Measurements from ENCODE around the gene MAST4. TPM values are rescaled to one million over a fixed set of nuclear protein-coding genes. Genes with fewer than 3 reads are reported as not detected.

The MAST4 gene
- total and polyA plus RNA-seq, 8 donors, result 5.9 to 29.7 (median 10.0) TPM

GRCh38 chr5:66669086-66669861 is 73.1 kb downstream of the MAST4 start:
- H3K27ac ChIP-seq, result peak overlapping the region in 1 of 4 donors; percentile 45
- no peaks in the 10 kb centered on the region for H3K27me3 ChIP-seq
- TF ChIP-seq CTCF (IDR thresholded peaks at IDR 0.05), result no peak
- H3K9me3 ChIP-seq, result no peaks in the 10 kb centered on the region
- no peak for FAIRE-seq
- no peak overlapping the region for H3K4me3 ChIP-seq
- peaks cover 0 to 19% (median 13%) of the 10 kb centered on the region in 3 donors for H3K4me1 ChIP-seq
- intact Hi-C loops (cut with DNase I), result no loop called here
- 78 to 80% methylated on average over 5 of the region's 5 CpGs for WGBS, 2 donors
- DNase-seq, result peak in 1 of 6 donors; percentile 14
- peak; percentile 47 to 81 (median 74) for ATAC-seq
- H3K36me3 ChIP-seq, result no peaks in the 10 kb centered on the region

GRCh38 chr5:66669862-66670195 is 73.6 kb downstream of the MAST4 start:
- Histone ChIP-seq H3K4me1 (peaks cover 0 to 19% (median 13%) of the 10 kb centered on the region in 3 donors), H3K9me3 (no peaks in the 10 kb centered on the region), H3K4me3 (no peak overlapping the region), H3K36me3 (no peaks in the 10 kb centered on the region), H3K27me3 (no peaks in the 10 kb centered on the region), H3K27ac (peak overlapping the region in 1 of 4 donors; percentile 45)
- FAIRE-seq (no peak), DNase-seq (no peak), ATAC-seq (peak in 3 of 4 donors; percentile 39 to 76 (median 62))
- no peak for TF ChIP-seq CTCF (IDR thresholded peaks at IDR 0.05)
- intact Hi-C loops (cut with DNase I), result no loop called here
- WGBS, 2 donors, result 21 to 30% methylated on average over 3 of the region's 3 CpGs

GRCh38 chr5:66671305-66671704 is 75.1 kb downstream of the MAST4 start:
- no peak for FAIRE-seq
- H3K4me3 ChIP-seq, result no peak overlapping the region
- no peaks in the 10 kb centered on the region for H3K27me3 ChIP-seq
- H3K27ac ChIP-seq, result no peak overlapping the region
- peak in 1 of 4 donors; percentile 25 for ATAC-seq
- TF ChIP-seq CTCF (IDR thresholded peaks at IDR 0.05), result no peak
- no peaks in the 10 kb centered on the region for H3K9me3 ChIP-seq
- intact Hi-C loops (cut with DNase I), result no loop called here
- 40% methylated on average over 2 of the region's 2 CpGs for WGBS, 2 donors
- peaks cover 0 to 19% (median 13%) of the 10 kb centered on the region in 3 donors for H3K4me1 ChIP-seq
- no peak for DNase-seq
- H3K36me3 ChIP-seq, result no peaks in the 10 kb centered on the region

GRCh38 chr5:66674802-66675201 is 78.6 kb downstream of the MAST4 start:
- FAIRE-seq (no peak), ATAC-seq (no peak), DNase-seq (no peak)
- Histone ChIP-seq H3K4me3 (no peak overlapping the region), H3K27ac (no peak overlapping the region), H3K27me3 (no peaks in the 10 kb centered on the region), H3K36me3 (no peaks in the 10 kb centered on the region), H3K9me3 (no peaks in the 10 kb centered on the region), H3K4me1 (peaks cover 0 to 18% (median 5%) of the 10 kb centered on the region in 3 donors)
- TF ChIP-seq CTCF (IDR thresholded peaks at IDR 0.05), result no peak
- 81 to 83% methylated on average over 5 of the region's 5 CpGs for WGBS, 2 donors
- intact Hi-C loops (cut with DNase I), result no loop called here

- no peak for FAIRE-seq
- 90 to 93% methylated on average over 2 of the region's 2 CpGs for WGBS, 2 donors
Measured at GRCh38 chr5:66675406-66675805, 79.2 kb downstream of the MAST4 start.

More at GRCh38 chr5:66675406-66675805, 79.2 kb downstream of the MAST4 start:
- DNase-seq, result no peak
- no peak for TF ChIP-seq CTCF (IDR thresholded peaks at IDR 0.05)
- no peak for ATAC-seq
- Histone ChIP-seq H3K27ac (no peak overlapping the region), H3K36me3 (no peaks in the 10 kb centered on the region), H3K4me1 (peaks cover 0 to 12% (median 0%) of the 10 kb centered on the region in 3 donors), H3K9me3 (no peaks in the 10 kb centered on the region), H3K27me3 (no peaks in the 10 kb centered on the region), H3K4me3 (no peak overlapping the region)
- intact Hi-C loops (cut with DNase I), result no loop called here

Measured in pancreas (tissue), 10 donors.